Stimulated activated CD8-positive, alpha-beta memory T cell treated with anti-CD3 and anti-CD28 coated beads, Interleukin-2, amount 100 ng/mL, for 48 hours (primary cell): ENCODE measurements around the gene CHST11.

ENCODE experiments used
- DNase-seq, 2 donors: peaks; one replicate each; pipeline ENCODE4 v3.0.0-alpha.2; 2020; ENCODE audit warnings: low read depth in 2 of 2

CHST11 gene

DNA sequence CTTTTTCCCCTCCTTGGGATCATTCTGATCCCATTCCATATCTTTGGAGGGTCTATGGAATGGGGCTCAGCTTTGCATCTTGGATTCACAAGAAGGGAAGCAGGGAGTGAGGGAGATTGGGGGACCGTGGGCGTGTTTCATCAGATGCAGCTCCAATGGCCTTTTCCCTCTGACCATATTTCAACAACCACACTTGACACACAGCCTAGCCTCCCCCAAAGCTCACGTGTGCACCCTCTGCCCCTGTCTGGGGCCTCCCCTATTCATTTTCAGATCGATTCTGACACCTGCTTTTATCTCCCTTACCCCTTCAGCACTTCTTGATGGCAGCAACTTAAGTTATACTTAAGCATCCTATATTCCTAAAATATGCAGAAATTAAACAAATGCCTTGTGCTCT, 126.6 kb downstream of the CHST11 start:
- no peak for DNase-seq

DNA sequence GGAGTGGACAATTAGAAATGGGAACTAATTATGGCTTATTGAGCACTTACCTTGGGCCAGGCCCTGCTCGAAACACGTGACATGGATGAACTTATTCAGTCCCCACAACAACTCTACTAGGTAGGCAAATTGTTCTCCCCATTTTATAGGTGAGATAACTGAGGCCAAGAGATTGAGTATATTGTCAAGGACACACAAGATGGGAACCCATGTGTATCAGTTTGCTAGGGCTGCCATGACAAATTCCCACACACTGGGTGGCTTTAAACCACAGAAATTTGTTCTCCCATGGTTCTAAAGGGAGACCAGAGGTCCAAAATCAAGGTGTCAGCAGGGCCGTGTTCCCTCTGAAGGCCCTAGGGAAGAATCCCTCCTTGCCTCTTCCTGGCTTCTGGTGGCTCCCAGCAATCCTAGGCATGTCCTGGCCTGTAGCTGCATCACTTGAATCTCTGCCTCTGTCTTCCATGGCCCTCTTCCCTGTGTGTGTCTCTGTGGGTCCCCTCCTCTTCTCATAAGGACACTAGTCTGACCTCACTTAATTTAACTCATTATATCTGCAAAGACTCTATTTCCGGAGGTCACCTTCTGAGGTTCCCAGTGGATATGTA, 128.8 kb downstream of the CHST11 start:
- DNase-seq = no peak

GRCh38 chr12:104586351-104586919, 129.7 kb downstream of the CHST11 start:
- no peak for DNase-seq

DNA sequence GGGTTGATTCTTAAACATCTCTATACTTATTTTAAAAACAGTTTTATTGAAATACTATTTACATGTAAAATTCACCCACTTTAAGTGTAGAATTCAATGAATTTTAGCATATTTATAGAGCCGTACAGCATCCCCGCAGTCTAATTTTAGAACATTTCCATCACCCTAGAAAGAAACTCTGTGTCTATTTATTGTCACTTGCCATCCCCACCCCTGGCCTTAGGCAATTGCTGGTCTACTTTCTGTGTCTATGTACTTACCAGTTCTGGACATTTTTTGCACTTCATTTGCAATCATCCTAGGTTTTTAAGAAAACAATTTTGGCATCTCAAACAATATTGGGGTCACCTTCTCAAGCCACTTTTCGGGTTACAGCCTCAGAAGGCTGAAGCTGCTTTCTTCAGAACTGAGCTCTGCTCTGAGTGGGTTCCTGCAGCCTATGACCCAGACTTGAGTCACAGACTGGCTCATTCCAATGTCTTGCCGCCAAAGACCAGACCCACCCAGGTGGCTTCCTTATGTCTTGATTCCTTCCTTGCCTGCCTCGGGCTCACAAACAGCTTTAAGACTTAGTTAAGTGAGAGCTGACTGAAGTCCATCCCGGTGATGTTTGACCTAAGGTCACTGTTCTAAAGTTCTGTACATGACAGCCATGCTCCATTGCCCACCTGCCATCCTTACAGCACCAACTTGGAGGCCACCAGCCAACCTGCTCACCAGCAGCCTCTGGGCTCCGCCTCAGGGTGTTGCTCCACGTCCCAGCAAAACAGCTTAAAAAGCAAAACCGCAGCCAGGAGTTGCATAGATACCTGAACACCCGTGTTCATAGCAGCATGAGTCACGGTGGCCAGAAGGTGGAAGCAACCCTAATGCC, 131.5 kb downstream of the CHST11 start:
- no peak for DNase-seq

DNA sequence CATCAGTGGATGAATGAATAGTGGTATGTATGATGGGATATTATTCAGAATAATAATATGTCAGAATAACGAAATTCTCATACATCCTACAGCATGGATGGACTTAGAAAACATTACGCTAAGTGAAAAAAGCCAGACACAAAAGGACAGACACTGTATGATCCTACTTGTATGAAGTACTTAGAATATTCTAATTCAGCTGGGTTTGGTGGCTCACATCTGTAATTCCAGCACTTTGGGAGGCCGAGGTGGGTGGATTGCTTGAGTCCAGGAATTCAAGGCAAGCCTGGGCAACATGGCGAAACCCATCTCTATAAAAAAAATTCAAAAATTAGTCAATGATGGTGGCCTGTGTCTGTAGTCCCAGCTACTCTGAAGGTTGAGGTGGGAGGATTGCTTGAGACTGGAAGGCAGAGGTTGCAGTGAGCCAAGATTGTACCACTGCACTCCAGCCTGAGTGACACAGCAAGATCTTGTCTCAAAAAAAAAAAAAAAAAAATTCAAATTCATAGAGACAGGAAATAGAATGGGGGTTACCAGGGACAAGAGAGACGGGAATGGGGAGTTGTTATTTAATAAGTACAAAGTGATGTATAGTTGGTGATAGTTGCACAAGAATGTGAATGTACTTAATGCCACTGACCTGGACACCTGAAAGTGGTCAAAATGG, 132.3 kb downstream of the CHST11 start:
- no peak for DNase-seq

DNA sequence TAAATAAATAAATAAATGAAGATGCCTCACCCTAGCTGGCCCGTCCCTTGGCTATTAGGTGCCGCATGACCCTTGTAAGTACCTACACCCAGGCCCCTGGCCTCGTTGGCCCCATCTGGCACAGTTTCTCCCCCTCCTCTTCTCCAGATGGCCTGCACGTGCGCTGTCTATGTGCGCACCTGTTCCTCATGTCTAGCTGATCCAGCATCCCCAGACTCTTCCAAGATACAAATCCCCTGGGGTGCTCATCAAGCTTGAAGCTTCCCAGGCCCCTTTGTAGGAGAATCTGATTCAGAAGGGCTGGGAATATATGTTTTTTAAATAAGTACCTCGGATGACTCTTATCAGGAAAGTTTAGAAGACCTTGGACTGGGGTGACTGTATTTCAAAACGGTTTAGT, 133.3 kb downstream of the CHST11 start:
- DNase-seq = no peak

DNA sequence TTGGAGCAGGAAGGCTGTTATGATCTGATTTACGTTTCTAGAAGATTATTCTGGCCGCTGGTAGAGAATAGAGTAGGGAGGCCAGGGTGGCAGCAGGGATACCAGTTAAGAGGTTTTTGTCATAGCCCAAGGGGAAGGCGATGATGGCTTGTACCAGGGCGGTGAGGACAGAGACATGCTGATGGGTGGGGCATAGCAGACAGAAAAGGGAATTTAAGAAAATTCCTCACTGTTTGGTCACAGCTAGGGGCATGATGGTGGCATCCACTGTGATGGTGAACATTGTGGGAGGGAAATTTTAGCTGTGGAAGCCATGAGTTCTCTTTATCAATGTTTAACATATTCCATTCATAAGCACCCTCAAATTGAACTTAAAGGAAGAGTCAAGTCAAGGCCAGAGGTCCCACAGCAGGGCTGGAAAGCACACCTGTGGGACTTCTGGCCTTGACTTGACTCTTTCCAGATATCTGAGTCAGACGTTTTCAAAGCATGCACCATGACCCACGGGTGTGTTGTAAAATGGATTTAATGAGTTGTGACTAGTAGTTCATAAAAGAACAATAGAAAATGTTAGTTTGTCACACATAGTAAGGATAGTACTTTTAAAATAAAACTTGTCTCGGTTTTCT, 134.6 kb downstream of the CHST11 start:
- no peak for DNase-seq

DNA sequence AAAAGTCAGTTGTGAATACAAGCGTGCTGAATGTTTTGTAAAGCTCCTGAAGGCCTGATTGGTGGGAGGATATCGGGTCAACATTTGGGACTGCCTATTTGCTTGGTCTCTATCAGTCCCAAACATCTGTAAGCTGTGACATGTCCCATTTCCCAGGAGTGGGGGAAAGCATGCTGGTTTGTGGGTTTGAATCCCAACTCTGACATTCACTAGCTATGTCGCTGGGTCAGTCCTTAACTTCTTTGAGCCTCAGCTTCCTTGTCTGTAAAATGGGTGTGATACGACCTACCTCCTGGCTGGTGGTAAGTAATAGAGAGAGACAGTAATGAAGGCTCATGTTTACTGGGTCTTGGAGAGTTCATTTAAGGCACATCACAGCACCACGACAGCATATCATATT, 136.7 kb downstream of the CHST11 start:
- no peak for DNase-seq

- DNase-seq = no peak
These were observed 139.5 kb downstream of the CHST11 start for GRCh38 chr12:104596134-104596799.

DNA sequence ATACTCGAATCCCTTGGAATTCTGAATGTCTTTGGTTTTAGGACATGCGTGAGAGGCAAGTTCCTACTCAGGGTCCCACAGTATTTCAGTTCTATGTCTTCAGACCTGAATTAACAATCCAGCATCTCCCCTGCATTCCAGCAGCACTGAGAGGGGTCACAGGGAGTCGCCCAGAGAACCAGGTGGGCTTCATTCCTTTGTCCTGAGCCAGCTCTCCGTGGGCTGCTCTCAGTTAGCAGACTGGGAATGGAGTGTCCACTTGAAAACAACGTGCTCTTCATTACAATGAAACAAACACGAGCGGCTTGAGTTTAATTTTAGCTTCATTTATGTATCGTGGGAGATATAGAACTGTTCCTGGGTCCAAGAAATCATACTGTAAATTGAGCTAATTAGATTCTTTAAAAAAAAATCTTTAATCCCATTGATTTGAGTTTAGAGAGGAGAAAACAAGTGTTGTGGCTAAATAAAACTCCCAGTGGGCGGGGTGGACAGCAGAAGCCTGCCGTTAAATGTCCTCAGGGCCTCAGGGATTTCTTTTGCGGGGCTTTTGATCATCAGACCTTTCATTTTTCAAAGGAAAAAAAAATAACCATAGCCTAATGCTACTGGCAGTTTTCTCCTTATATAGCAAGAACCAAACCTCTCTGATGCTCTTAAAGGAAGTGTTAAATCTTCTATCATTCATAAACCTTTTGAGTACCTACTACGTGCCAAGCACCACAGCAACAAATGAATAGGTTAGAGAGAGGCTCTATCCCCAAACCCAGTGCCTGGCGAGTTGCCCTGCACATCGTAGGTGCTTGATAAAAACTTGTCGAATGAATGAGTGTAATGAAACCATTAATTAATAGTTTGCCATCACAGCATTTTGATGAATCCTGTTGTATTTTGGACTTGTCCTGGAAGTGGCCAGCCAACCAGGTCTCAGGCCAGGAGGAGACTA, 140.4 kb downstream of the CHST11 start:
- DNase-seq = no peak

GRCh38 chr12:104598342-104599271, 141.9 kb downstream of the CHST11 start:
- DNase-seq = no peak

DNA sequence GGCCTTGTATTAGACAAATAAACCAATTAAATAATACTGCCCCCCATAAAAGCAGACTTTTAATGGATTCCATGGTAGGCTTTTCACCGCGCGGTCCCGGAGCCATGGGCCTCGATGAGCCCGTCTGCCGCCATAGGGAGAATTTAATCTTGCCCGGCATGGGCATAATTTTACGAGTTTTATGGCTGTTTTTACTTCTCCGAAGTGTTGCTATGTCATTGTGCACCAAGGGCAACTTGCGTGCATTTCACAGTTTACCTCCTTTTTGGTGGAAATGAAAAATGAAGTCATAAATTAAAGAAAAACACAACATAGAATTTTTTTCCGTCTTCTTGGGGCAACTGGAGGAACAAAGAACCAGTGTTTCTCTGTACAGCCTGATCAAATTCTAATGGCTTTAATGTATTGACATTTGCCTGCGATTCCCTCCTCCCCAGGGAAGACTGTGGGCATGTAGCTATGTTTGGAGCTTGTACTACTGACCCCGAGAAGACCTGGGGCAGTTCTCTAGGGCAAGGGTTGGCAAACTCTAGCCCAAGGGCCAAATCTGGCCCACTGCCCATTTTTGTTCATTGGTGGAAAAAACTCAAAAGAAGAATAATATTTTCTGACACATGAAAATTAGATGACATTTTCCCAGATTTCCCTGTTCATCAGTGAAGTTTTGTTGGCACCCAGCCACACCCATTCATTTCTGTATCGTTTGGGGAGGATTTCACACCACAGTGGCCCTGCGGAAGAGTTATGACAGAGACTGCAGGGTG, 142.7 kb downstream of the CHST11 start:
- DNase-seq = no peak

GRCh38 chr12:104600036-104600712, 143.4 kb downstream of the CHST11 start:
- no peak for DNase-seq

DNA sequence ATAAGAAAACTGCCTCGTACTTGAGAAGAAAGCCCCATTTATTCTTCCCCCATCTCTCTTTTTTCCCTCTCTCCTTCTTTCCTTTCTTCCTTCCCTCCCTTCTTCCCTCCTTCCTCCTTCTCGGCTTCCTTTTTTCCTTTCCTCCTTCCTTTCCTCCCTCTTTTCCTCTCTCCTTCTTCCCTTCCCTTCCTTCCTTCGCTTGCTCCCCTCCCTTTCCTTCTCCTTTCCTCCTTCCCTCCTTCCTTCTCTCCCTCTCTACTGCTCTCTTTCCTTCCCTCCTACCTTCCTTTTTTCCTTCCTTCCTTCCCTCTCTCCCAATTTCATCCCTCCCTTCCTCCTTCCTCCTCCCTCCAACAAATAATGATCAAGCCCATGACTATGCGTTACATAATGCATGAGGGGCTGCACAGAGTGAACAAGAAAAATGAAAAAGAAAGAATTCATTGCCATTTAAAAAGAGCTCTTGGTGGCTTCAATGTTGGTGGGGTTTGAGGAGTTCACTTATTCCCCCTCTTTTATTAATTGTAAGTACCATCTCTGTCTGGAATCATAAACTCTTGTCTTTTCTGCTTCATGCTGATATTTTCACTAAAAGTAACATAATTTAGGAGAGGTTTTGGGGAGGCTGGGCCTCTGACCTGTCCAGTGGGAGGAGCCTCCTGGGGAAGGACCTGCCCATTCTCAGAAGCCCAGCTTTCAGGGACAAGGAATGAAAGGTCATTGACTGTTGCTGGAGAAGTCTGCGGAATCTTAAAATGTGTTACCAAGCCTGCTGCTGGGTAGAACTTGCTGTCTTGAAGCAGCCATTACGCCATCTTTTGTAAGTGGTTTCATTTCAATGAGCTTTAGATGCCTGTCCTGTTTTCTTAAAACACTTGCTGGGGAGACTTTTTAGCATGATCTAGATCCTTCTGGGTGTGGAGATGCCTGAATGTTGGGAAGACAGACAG, 144.3 kb downstream of the CHST11 start:
- DNase-seq = no peak

GRCh38 chr12:104602406-104602805, 145.7 kb downstream of the CHST11 start:
- no peak for DNase-seq

GRCh38 chr12:104602896-104603295, 146.1 kb downstream of the CHST11 start:
- no peak for DNase-seq

- no peak for DNase-seq
These were observed 146.8 kb downstream of the CHST11 start for GRCh38 chr12:104603545-104603973.
